SK-N-SH treated with all-trans-retinoic acid at 6 μM for 48 hours (cell line): ENCODE measurements around the gene OR52E5.

ENCODE experiments used
- CREB5 ChIP-seq: fragments of 250-450 bp; sonication (Bioruptor Pico); IDR thresholded peaks from 2 replicates; pipeline ENCODE4 v1.5.1; 2020; ENCODE audit warnings: low read depth, mild to moderate bottlenecking, moderate library complexity
- CSDC2 ChIP-seq: fragments of 250-450 bp; sonication (Bioruptor Pico); IDR thresholded peaks from 2 replicates; pipeline ENCODE4 v1.5.0; 2020; ENCODE audit warnings: mild to moderate bottlenecking, moderate library complexity
- ESRRG ChIP-seq: fragments of 250-450 bp; sonication (Bioruptor Pico); IDR thresholded peaks from 2 replicates; pipeline ENCODE4 v1.6.1; 2021; ENCODE audit warnings: mild to moderate bottlenecking
- ISL1 ChIP-seq: fragments of 250-450 bp; sonication (Bioruptor Pico); IDR thresholded peaks from 2 replicates; pipeline ENCODE4 v2.1.2; 2022; ENCODE audit warnings: mild to moderate bottlenecking, moderate library complexity
- PATZ1 ChIP-seq: fragments of 250-450 bp; sonication (Bioruptor Pico); IDR thresholded peaks from 2 replicates; pipeline ENCODE4 v1.8.0; 2020; ENCODE audit warnings: mild to moderate bottlenecking, moderate library complexity, borderline replicate concordance
- PPARA ChIP-seq: fragments of 250-450 bp; sonication (Bioruptor Pico); IDR thresholded peaks from 2 replicates; pipeline ENCODE4 v1.5.0; 2020; ENCODE audit warnings: mild to moderate bottlenecking, borderline replicate concordance
- RARB ChIP-seq: fragments of 250-450 bp; sonication (Bioruptor Pico); IDR thresholded peaks from 2 replicates; pipeline ENCODE4 v1.8.0; 2021; ENCODE audit warnings: mild to moderate bottlenecking, moderate library complexity
- TSHZ2 ChIP-seq: fragments of 250-450 bp; sonication (Bioruptor Pico); IDR thresholded peaks from 2 replicates; pipeline ENCODE4 v1.5.0; 2020; ENCODE audit warnings: mild to moderate bottlenecking, moderate library complexity
- ZC3H10 ChIP-seq: fragments of 250-450 bp; sonication (Bioruptor Pico); IDR thresholded peaks from 2 replicates; pipeline ENCODE4 v1.5.1; 2021; ENCODE audit warnings: mild to moderate bottlenecking, moderate library complexity
- ZFP3 ChIP-seq: fragments of 250-450 bp; sonication (Bioruptor Pico); IDR thresholded peaks from 2 replicates; pipeline ENCODE4 v1.5.0; 2020; ENCODE audit warnings: mild to moderate bottlenecking, moderate library complexity
- ZFP30 ChIP-seq: fragments of 450-650 bp; formaldehyde crosslinking; IDR thresholded peaks from 2 replicates; pipeline ENCODE4 v1.5.0; 2022; ENCODE audit warnings: mild to moderate bottlenecking, moderate library complexity
- ZNF8 ChIP-seq: fragments of 450-650 bp; formaldehyde crosslinking; IDR thresholded peaks from 2 replicates; pipeline ENCODE4 v1.5.0; 2020; ENCODE audit warnings: mild to moderate bottlenecking, moderate library complexity
- TF ChIP-seq, protein P1 (sequence below): fragments of 250-450 bp; sonication (Bioruptor Pico); IDR thresholded peaks from 2 replicates; pipeline ENCODE4 v1.5.1; 2021; ENCODE audit warnings: mild to moderate bottlenecking, moderate library complexity

- TF ChIP-seq PATZ1 (CRISPR knock-in tag) (no peak), ZFP30 (CRISPR knock-in tag) (no peak), ISL1 (CRISPR knock-in tag) (no peak), ZFP3 (CRISPR knock-in tag) (no peak), ESRRG (CRISPR knock-in tag) (no peak), CSDC2 (CRISPR knock-in tag) (no peak), CREB5 (CRISPR knock-in tag) (no peak), RARB (CRISPR knock-in tag) (no peak), ZC3H10 (CRISPR knock-in tag) (no peak), PPARA (CRISPR knock-in tag) (no peak), TSHZ2 (CRISPR knock-in tag) (no peak), ZNF8 (no peak)
- TF ChIP-seq, protein P1, sequence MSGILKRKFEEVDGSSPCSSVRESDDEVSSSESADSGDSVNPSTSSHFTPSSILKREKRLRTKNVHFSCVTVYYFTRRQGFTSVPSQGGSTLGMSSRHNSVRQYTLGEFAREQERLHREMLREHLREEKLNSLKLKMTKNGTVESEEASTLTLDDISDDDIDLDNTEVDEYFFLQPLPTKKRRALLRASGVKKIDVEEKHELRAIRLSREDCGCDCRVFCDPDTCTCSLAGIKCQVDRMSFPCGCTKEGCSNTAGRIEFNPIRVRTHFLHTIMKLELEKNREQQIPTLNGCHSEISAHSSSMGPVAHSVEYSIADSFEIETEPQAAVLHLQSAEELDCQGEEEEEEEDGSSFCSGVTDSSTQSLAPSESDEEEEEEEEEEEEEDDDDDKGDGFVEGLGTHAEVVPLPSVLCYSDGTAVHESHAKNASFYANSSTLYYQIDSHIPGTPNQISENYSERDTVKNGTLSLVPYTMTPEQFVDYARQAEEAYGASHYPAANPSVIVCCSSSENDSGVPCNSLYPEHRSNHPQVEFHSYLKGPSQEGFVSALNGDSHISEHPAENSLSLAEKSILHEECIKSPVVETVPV (CRISPR knock-in tag): no peak
These were observed 6.5 kb downstream of the OR52E5 start for GRCh38 chr11:5899534-5899933.
